Astrocyte of the cerebellum (primary cell): ENCODE results near the gene CHST15.

ENCODE experiments used
- DNase-seq: peaks from one replicate; pipeline ENCODE4 v3.0.0-alpha.2; 2011; ENCODE audit warnings: low read depth
- H3K4me3 ChIP-seq: 2 replicates; pipeline ENCODE4 v1.5.1; 2011; ENCODE audit warnings: mild to moderate bottlenecking, low read depth, low read length, moderate library complexity
- CTCF ChIP-seq: IDR thresholded peaks from 2 replicates; pipeline ENCODE4 v1.5.1; 2012; ENCODE audit warnings: low read length, low read depth, moderate library complexity, mild to moderate bottlenecking; ENCODE audit errors: missing control alignments
- in situ Hi-C: cut with HindIII; loops from 2 replicates; pipeline ENCODE4 v1.10.0; 2017; ENCODE audit warnings: low sequenced_read_pairs

Gene CHST15

GRCh38 chr10:124065382-124066125, 27.8 kb downstream of the CHST15 start:
- no peak overlapping the region for H3K4me3 ChIP-seq
- TF ChIP-seq CTCF, result no peak
- in situ Hi-C loops, result no loop called here
- no peak for DNase-seq

GRCh38 chr10:124064676-124065075, 28.7 kb downstream of the CHST15 start:
- no peak for TF ChIP-seq CTCF
- in situ Hi-C loops, result no loop called here
- H3K4me3 ChIP-seq, result no peak overlapping the region
- DNase-seq, result no peak

GRCh38 chr10:124063750-124064603, 29.4 kb downstream of the CHST15 start:
- peak; percentile 79 for DNase-seq
- in situ Hi-C loops, result no loop called here
- no peak for TF ChIP-seq CTCF
- no peak overlapping the region for H3K4me3 ChIP-seq

- no peak for TF ChIP-seq CTCF
- no peak for DNase-seq
- H3K4me3 ChIP-seq, result no peak overlapping the region
- in situ Hi-C loops, result no loop called here
Measured at GRCh38 chr10:124062390-124062789, 31.0 kb downstream of the CHST15 start.

- in situ Hi-C loops, result no loop called here
- no peak for DNase-seq
- no peak for TF ChIP-seq CTCF
- H3K4me3 ChIP-seq, result no peak overlapping the region
Measured at GRCh38 chr10:124061030-124061429, 32.4 kb downstream of the CHST15 start.

GRCh38 chr10:124060148-124060720, 33.2 kb downstream of the CHST15 start:
- in situ Hi-C loops, result no loop called here
- no peak for TF ChIP-seq CTCF
- no peak for DNase-seq

More at GRCh38 chr10:124060148-124060720, 33.2 kb downstream of the CHST15 start:
- H3K4me3 ChIP-seq, result no peak overlapping the region
